Measurements from ENCODE around the gene KAZALD1. TPM values are rescaled to one million over a fixed set of nuclear protein-coding genes. Genes with fewer than 3 reads are reported as not detected.

KAZALD1 gene
- total RNA-seq, 4 donors from 2014 or later, result 1.0 to 4.0 (median 2.6) TPM

DNA sequence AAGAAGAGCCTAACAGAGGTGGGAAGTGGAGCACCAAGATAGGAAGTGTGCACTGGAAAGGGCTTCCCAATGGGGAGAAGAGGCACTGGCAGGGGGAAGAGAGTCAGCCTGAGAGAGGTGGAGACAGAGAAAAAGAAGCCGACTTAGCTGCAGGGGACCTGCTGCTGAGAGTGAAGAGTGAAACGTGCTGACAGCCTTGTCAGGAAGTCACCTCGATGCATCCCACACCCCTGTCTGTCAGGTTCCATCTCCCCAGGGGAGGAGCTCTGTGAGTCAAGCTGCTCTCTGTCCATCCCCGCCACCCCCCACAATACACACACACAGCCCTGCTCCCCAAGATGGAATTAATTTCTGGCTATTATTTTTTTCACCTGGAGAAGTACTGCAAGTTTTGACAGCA lies 14.0 kb downstream of the KAZALD1 start:
- intact Hi-C loops (cut with DNase I), result no loop called here
- H3K9me3 ChIP-seq, result no peaks in the 10 kb centered on the region
- H3K27ac ChIP-seq (replicated peaks in 1 of 4), result no peak overlapping the region
- TF ChIP-seq POLR2A (IDR thresholded peaks at IDR 0.05; ENCODE audit: low read depth) (no peak), EP300 (IDR thresholded peaks at IDR 0.05) (no peak), POLR2AphosphoS5 (IDR thresholded peaks at IDR 0.05) (no peak)
- TF ChIP-seq, protein P1, sequence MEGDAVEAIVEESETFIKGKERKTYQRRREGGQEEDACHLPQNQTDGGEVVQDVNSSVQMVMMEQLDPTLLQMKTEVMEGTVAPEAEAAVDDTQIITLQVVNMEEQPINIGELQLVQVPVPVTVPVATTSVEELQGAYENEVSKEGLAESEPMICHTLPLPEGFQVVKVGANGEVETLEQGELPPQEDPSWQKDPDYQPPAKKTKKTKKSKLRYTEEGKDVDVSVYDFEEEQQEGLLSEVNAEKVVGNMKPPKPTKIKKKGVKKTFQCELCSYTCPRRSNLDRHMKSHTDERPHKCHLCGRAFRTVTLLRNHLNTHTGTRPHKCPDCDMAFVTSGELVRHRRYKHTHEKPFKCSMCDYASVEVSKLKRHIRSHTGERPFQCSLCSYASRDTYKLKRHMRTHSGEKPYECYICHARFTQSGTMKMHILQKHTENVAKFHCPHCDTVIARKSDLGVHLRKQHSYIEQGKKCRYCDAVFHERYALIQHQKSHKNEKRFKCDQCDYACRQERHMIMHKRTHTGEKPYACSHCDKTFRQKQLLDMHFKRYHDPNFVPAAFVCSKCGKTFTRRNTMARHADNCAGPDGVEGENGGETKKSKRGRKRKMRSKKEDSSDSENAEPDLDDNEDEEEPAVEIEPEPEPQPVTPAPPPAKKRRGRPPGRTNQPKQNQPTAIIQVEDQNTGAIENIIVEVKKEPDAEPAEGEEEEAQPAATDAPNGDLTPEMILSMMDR (IDR thresholded peaks at IDR 0.05), result no peak
- 8% methylated on average over 4 of the region's 4 CpGs for WGBS
- no peak for DNase-seq (ENCODE audit: extremely low spot score)
- H3K27me3 ChIP-seq, result peaks cover 0 to 84% (median 12%) of the 10 kb centered on the region in 4 donors
- no peaks in the 10 kb centered on the region for H3K36me3 ChIP-seq
- H3K4me3 ChIP-seq, result no peak overlapping the region
- H3K4me1 ChIP-seq, result no peaks in the 10 kb centered on the region

DNA sequence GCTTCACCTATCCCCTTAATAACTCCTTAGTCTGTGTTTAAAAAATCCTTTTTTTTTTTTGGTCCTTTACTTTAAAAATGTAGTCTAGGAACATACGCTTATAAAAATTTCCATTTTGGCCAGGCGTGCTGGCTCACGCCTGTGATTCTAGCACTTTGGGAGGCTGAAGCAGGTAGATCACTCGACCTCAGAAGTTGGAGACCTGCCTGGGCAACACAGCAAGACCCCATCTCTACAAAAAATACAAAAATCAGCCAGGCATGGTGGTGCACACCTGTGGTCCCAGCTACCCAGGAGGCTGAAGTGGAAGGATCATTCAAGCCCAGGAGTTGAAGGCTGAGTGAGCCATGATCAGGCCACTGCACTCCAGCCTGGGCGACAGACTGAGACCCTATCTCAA lies 14.8 kb downstream of the KAZALD1 start:
- Histone ChIP-seq H3K4me3 (no peak overlapping the region), H3K4me1 (no peaks in the 10 kb centered on the region), H3K27me3 (peaks cover 0 to 87% (median 12%) of the 10 kb centered on the region in 4 donors), H3K9me3 (no peaks in the 10 kb centered on the region), H3K36me3 (no peaks in the 10 kb centered on the region), H3K27ac (replicated peaks in 1 of 4) (no peak overlapping the region)
- DNase-seq (ENCODE audit: extremely low spot score), result no peak
- intact Hi-C loops (cut with DNase I), result no loop called here
- WGBS, result 78% methylated on average over 5 of the region's 5 CpGs
- no peak for TF ChIP-seq POLR2A (IDR thresholded peaks at IDR 0.05; ENCODE audit: low read depth)
- TF ChIP-seq EP300 (IDR thresholded peaks at IDR 0.05), result no peak
- TF ChIP-seq, protein P1 (IDR thresholded peaks at IDR 0.05), result no peak
- TF ChIP-seq POLR2AphosphoS5 (IDR thresholded peaks at IDR 0.05), result no peak

DNA sequence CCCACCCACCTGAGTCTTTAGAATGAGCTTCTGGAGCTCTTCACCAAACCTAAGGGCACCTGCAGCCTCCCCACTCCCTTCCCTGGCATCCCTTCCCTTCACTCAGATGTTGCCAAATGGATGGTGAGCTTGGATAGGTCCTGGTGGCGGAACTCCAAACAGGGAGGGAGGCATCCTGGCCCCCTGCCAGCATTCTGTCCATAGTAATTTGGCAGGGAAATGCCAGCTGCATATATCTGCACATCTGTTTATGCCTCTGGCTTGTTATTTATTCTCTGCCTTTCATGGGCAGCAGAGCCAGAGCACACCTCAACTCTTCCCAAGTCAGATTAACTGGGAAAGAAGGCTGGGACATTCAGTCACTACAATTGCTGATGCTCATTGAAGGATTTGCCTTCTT lies 18.1 kb downstream of the KAZALD1 start:
- H3K27ac ChIP-seq (replicated peaks in 1 of 4), result no peak overlapping the region
- no peaks in the 10 kb centered on the region for H3K4me1 ChIP-seq
- WGBS, result 81% methylated on average over 1 of the region's 1 CpG
- intact Hi-C loops (cut with DNase I), result no loop called here
- TF ChIP-seq, protein P1 (IDR thresholded peaks at IDR 0.05), result no peak
- no peak for TF ChIP-seq POLR2AphosphoS5 (IDR thresholded peaks at IDR 0.05)
- TF ChIP-seq EP300 (IDR thresholded peaks at IDR 0.05), result no peak
- TF ChIP-seq POLR2A (IDR thresholded peaks at IDR 0.05; ENCODE audit: low read depth), result no peak
- peaks cover 0 to 83% (median 0%) of the 10 kb centered on the region in 4 donors for H3K27me3 ChIP-seq
- H3K9me3 ChIP-seq, result no peaks in the 10 kb centered on the region
- DNase-seq (ENCODE audit: extremely low spot score), result no peak
- H3K4me3 ChIP-seq, result no peak overlapping the region
- no peaks in the 10 kb centered on the region for H3K36me3 ChIP-seq

DNA sequence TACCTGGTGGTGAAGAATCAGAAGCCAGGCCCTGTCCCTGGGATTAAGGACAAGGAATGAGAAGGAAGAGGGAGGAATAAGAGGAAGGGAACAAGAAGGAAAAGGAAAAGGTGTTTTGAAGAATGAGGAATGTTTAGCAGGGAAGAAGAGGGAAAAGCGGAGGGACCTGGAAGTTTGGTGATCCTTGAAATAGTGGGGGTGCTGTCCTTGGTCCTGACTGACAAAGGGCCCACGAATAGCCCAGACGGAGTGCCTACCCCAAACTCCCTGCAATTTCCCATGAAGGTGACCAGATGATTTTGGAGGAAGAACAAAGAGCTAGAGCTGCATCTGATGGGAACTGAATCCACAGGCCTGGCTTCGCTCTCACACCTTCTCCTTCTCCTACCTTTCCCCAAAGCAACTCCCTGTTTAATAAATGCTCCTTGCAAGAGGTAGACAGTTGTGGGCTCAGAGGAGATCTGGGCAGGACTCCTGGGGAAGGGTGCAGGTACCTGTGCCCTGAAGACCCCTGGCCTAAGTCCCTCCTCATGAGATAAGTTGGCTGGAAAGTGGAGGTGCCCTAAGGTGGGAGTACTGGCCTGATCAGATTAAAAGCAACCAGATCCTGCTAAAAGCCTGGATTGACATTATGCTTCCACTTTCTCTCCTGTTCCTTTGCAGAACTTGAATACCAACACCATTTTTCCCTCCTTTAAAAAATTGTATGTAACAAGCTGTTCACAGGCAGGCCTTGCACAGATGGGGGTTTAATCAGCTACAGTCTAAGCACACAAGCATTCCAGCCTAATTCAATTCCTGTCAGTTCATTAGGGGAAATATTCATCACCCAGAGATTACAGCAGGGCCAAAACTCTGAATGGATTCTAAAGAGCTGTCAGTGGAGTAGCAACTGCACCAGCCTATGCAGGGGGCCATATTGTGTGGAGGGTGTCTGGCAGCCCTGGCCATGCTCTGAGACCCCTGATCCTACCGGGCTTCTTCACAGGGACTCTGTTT lies 19.4 kb downstream of the KAZALD1 start:
- peaks cover 0 to 82% (median 0%) of the 10 kb centered on the region in 4 donors for H3K27me3 ChIP-seq
- no peak for DNase-seq (ENCODE audit: extremely low spot score)
- no peaks in the 10 kb centered on the region for H3K9me3 ChIP-seq
- H3K36me3 ChIP-seq, result no peaks in the 10 kb centered on the region
- no peaks in the 10 kb centered on the region for H3K4me1 ChIP-seq
- intact Hi-C loops (cut with DNase I), result no loop called here
- no peak overlapping the region for H3K27ac ChIP-seq (replicated peaks in 1 of 4)
- H3K4me3 ChIP-seq, result no peak overlapping the region
- 37% methylated on average over 5 of the region's 5 CpGs for WGBS
- TF ChIP-seq POLR2A (IDR thresholded peaks at IDR 0.05; ENCODE audit: low read depth) (no peak), EP300 (IDR thresholded peaks at IDR 0.05) (no peak), POLR2AphosphoS5 (IDR thresholded peaks at IDR 0.05) (no peak)
- TF ChIP-seq, protein P1 (IDR thresholded peaks at IDR 0.05), result no peak
